ENCODE measurements around the gene PLEKHG4.

PLEKHG4 gene, protein sequence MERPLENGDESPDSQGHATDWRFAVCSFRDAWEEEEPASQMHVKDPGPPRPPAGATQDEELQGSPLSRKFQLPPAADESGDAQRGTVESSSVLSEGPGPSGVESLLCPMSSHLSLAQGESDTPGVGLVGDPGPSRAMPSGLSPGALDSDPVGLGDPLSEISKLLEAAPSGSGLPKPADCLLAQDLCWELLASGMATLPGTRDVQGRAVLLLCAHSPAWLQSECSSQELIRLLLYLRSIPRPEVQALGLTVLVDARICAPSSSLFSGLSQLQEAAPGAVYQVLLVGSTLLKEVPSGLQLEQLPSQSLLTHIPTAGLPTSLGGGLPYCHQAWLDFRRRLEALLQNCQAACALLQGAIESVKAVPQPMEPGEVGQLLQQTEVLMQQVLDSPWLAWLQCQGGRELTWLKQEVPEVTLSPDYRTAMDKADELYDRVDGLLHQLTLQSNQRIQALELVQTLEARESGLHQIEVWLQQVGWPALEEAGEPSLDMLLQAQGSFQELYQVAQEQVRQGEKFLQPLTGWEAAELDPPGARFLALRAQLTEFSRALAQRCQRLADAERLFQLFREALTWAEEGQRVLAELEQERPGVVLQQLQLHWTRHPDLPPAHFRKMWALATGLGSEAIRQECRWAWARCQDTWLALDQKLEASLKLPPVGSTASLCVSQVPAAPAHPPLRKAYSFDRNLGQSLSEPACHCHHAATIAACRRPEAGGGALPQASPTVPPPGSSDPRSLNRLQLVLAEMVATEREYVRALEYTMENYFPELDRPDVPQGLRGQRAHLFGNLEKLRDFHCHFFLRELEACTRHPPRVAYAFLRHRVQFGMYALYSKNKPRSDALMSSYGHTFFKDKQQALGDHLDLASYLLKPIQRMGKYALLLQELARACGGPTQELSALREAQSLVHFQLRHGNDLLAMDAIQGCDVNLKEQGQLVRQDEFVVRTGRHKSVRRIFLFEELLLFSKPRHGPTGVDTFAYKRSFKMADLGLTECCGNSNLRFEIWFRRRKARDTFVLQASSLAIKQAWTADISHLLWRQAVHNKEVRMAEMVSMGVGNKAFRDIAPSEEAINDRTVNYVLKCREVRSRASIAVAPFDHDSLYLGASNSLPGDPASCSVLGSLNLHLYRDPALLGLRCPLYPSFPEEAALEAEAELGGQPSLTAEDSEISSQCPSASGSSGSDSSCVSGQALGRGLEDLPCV

DNA sequence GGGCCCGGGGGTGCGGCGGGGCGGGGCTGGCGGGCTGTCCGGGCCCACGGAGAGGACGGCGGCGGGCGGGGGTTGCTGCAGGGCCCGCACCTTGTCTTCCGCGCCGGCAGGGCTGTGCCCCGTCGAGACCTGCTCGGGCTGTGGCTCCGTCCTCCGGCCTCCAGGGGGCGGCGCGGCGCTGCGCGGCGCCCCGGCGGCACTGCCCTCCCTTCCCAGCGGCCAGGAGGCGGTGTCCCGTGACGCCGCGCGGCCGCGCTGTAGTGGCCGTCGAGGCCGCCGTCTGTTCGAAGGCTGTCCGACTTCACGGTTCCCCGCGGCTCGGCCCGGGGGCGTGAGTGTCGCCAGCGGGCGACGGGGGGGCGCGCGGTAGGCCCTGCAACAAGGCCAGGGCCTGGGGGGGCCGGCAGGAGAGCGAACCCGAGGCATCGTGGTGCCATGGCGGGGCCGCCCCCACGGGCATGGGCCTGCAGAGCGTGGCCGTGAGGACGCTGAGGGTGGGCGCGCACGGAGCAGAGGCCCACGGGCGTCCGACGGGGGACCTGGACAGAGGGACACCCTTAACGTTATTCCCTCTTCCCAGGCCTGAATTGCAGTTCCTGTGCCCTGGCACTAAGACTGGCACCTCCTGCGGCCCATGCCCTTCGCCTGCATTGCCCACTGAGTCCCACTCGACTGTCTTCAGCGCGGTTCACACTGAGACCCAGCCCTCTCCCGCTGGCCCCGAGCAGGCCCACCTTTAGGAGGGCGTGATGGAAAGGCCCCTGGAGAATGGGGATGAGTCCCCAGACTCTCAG lies at the start of gene PLEKHG4:
TSS of gene PLEKHG4 (plus strand) at position 237 of the 794 bp plus-strand sequence. CDS start at position 750, 513 bp downstream.
- peak within 1 kb of the TSS; percentile 74 for H3K4me3 ChIP-seq (replicated peaks; ENCODE audit: low read depth, low read length)
- DNase-seq (ENCODE audit: extremely low read depth, low read depth), result peak; percentile 15
- TF ChIP-seq, protein P1, sequence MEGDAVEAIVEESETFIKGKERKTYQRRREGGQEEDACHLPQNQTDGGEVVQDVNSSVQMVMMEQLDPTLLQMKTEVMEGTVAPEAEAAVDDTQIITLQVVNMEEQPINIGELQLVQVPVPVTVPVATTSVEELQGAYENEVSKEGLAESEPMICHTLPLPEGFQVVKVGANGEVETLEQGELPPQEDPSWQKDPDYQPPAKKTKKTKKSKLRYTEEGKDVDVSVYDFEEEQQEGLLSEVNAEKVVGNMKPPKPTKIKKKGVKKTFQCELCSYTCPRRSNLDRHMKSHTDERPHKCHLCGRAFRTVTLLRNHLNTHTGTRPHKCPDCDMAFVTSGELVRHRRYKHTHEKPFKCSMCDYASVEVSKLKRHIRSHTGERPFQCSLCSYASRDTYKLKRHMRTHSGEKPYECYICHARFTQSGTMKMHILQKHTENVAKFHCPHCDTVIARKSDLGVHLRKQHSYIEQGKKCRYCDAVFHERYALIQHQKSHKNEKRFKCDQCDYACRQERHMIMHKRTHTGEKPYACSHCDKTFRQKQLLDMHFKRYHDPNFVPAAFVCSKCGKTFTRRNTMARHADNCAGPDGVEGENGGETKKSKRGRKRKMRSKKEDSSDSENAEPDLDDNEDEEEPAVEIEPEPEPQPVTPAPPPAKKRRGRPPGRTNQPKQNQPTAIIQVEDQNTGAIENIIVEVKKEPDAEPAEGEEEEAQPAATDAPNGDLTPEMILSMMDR (IDR thresholded peaks at IDR 0.05; ENCODE audit: low read depth, low read length, missing control alignments), result peak; percentile 46

DNA sequence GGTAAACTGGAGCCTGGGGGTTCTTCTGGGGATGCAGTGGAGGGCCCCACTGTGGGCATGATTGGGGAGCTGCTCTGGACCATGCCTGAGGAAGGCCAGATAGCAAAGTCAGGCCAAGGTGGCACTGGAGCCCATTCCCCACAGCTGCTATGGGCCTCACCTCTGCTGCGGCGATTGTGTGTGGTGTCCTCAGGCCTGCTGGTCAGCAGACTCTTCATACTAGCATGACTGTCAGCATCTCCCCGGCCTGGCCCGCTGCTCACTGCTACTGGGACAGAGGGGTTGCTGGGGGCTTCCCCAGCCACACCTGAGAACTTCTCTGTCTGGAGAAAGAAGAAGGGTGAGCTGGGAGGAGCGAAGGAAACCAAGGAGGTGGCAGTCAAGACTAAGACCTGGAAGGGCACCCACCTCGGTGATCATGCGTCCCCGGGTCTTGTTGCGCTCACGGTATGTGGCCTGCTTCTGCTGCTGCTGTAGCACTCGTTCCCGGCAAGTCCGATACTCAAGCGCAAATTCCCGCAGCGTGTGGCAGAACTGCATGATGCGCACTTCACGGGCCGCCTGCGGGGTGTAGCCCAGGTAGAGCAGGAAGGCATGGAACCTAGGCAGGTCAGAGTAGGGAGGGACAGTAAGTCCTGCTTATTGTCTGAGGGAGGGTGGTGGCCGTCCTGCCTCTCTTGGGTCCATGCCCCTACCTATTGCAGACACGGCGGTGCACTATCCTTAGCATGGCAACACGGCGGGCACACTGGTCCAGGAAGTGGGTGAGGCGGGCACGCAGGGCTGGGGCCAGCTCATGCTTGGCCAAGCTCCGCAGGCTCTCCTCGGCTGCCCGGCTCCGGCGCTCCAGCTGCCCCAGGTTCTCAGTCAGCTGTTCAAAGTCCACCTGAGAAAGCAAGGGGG lies 49.2 kb upstream of the PLEKHG4 start:
- DNase-seq (ENCODE audit: extremely low read depth, low read depth), result no peak
- TF ChIP-seq, protein P1 (IDR thresholded peaks at IDR 0.05; ENCODE audit: low read depth, low read length, missing control alignments), result no peak
- H3K4me3 ChIP-seq (replicated peaks; ENCODE audit: low read depth, low read length), result no peak overlapping the region

DNA sequence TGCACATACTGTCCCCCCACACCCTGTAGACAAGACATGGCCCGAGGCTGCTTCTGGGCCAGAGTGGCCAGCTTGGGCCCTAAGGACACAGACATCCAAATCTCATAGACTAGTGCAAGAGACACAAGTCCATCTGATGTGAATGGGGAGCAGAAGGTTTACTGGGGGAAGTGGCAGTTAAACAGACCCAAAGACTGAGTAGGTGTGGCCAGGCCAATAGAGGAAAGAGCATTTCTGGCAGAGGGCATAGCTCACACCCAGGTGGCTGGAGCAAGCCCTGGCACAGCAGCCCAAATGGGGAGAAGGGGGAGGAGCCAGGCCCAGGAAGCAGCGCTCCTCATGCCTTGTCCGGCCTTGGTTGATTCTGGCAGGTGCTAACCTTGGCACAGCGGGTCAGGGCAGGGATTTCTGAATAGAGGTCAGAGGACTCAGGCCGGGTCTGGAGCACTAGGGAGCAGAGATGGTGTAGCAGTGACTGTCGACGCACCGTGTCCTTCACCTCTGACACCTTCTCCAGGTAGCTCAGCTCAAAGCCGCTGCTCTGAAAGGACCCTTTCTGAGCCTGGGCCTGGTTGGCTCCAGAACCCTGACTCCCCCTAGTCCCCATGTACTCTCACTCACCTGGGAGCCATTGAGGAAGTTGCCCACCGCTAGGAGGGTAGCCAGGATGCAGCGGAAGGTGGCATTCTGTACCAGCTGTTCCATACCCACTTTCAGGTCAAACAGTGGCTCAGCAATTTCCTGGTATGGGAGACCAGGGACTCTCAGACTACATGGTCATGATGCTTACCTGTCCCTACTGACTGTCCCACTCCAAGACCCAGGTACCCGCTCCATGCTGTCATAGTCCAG lies 48.3 kb upstream of the PLEKHG4 start:
- TF ChIP-seq, protein P1 (IDR thresholded peaks at IDR 0.05; ENCODE audit: low read depth, low read length, missing control alignments), result no peak
- no peak for DNase-seq (ENCODE audit: extremely low read depth, low read depth)
- no peak overlapping the region for H3K4me3 ChIP-seq (replicated peaks; ENCODE audit: low read depth, low read length)

DNA sequence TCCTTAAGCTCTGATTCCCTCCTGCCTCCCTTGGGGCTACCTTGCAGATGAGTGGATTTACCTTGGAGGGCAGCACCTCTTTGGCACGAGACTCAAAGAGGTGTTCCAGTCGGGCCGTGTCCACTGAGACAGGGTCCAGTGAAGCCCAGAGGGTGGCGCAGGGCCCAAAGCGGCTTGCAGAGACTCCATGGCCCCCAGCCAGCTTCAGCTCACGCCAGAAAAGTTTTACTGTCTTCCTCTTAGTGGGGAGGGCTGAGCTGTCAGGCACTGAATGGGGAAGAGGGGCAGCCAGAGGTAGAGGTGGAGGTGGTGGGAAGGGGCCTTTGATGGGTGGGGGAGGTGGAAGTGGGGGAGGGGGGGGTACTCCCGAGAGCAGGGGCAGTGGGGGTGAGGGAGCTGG lies 45.7 kb upstream of the PLEKHG4 start:
- H3K4me3 ChIP-seq (replicated peaks; ENCODE audit: low read depth, low read length), result no peak overlapping the region
- no peak for DNase-seq (ENCODE audit: extremely low read depth, low read depth)
- TF ChIP-seq, protein P1 (IDR thresholded peaks at IDR 0.05; ENCODE audit: low read depth, low read length, missing control alignments), result no peak

DNA sequence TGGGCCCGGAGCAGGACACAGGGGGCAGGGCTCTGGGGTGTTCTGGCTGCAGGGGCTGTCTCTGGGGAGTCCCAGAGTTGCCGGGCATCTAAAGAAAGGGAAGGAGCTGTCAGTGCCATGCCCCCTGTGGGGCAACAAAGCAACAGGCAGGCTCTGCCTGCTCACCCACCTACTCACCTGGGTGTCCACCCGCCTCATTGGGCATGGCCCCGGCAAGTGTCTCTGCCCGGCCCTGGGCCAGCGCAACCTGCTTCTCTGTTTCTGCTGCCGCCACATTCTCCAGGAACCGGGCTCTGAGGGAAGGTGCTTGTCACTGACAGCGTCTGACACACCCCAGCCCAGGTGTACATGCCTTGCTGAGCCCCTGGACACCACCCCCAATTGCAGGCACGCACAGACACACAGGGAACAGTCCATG lies 45.1 kb upstream of the PLEKHG4 start:
- H3K4me3 ChIP-seq (replicated peaks; ENCODE audit: low read depth, low read length), result no peak overlapping the region
- no peak for DNase-seq (ENCODE audit: extremely low read depth, low read depth)
- TF ChIP-seq, protein P1 (IDR thresholded peaks at IDR 0.05; ENCODE audit: low read depth, low read length, missing control alignments), result no peak

All from HFF-Myc (cell line).